Retinal pigment epithelial cell (primary cell): Measurements from ENCODE around the gene IGF1.

Experiments
- DNase-seq: peaks from one replicate; pipeline ENCODE4 v3.0.0-alpha.2; 2010; ENCODE audit warnings: low read depth
- H3K4me3 ChIP-seq: 2 replicates; pipeline ENCODE4 v1.5.1; 2011; ENCODE audit warnings: mild to moderate bottlenecking, low read length, control low read depth, moderate library complexity
- CTCF ChIP-seq: conservative IDR thresholded peaks from 2 replicates; pipeline ENCODE4 v1.5.1; 2011; ENCODE audit warnings: low read depth, low read length, control low read depth, inconsistent platforms

IGF1 gene

GRCh38 chr12:102509123-102509626 is 28.8 kb upstream of the IGF1 start:
- TF ChIP-seq CTCF: no peak
- no peak for DNase-seq
- no peak overlapping the region for H3K4me3 ChIP-seq

- no peak for TF ChIP-seq CTCF
- DNase-seq: no peak
- H3K4me3 ChIP-seq: no peak overlapping the region
Measured at GRCh38 chr12:102508052-102508451, 27.7 kb upstream of the IGF1 start.

GRCh38 chr12:102507301-102507700 is 26.9 kb upstream of the IGF1 start:
- no peak overlapping the region for H3K4me3 ChIP-seq
- no peak for TF ChIP-seq CTCF

GRCh38 chr12:102504871-102505270 is 24.5 kb upstream of the IGF1 start:
- H3K4me3 ChIP-seq: no peak overlapping the region
- no peak for TF ChIP-seq CTCF
- no peak for DNase-seq

More at GRCh38 chr12:102507301-102507700, 26.9 kb upstream of the IGF1 start:
- DNase-seq: no peak

- no peak for TF ChIP-seq CTCF
- no peak overlapping the region for H3K4me3 ChIP-seq
- DNase-seq: no peak
Measured at GRCh38 chr12:102504280-102504679, 23.9 kb upstream of the IGF1 start.

- no peak for TF ChIP-seq CTCF
- DNase-seq: no peak
- H3K4me3 ChIP-seq: no peak overlapping the region
Measured at GRCh38 chr12:102503831-102504230, 23.5 kb upstream of the IGF1 start.

GRCh38 chr12:102503056-102503681 is 22.8 kb upstream of the IGF1 start:
- H3K4me3 ChIP-seq: no peak overlapping the region
- no peak for TF ChIP-seq CTCF
- no peak for DNase-seq
